ENCODE measurements around the gene TLE2.

DNA sequence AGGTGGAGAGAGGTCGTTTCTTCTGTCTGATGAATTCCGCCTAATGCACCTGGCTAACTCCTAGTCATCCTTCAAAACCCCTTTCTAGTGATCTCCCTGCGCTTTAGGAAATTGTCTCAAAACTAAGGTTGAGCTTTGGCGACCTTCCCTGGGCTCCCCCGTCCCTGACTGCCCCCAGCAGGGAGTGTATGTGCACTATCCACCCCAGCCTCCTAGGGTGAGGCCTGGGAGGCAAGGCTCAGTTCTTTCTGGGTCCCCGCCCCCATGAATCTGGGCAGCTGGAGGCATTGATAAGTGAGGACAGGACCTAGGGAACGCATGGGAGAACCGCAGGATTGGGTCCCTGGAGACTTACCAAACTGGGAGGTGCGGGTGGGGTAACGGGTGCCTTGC is 51.3 kb downstream of the TLE2 start:
- TF ChIP-seq CTCF (IDR thresholded peaks at IDR 0.05), result no peak
- TF ChIP-seq POLR2A (IDR thresholded peaks at IDR 0.05), result no peak
